LHCN-M2 (cell line): Measurements from ENCODE around the gene KCNJ18. TPM values are rescaled to one million over a fixed set of nuclear protein-coding genes. Genes with fewer than 3 reads are reported as not detected.
"Not testable (repeated sequence)": the region's sequence is repeated elsewhere in the genome, so short reads cannot be mapped to it uniquely, and the experiment has no call there.

Experiments used
- DNase-seq: peaks from one replicate; pipeline ENCODE4 v3.0.0-alpha.2; 2012; ENCODE audit warnings: low read depth
- total RNA-seq: library from RNA; depleted of rRNA; stranded (reverse); fragments of >200 nt; gene quantifications from 2 replicates; pipeline ENCODE4 v1.2.3, GENCODE V29; 2014

Gene KCNJ18
- total RNA-seq, 1 experiment from 2014 or later: not detected

- not testable (repeated sequence) for DNase-seq
Observed at GRCh38 chr17:21724216-21725006, 32.1 kb downstream of the KCNJ18 start.

- DNase-seq: not testable (repeated sequence)
Observed at GRCh38 chr17:21731076-21731475, 38.8 kb downstream of the KCNJ18 start.

- DNase-seq: not testable (repeated sequence)
Observed at GRCh38 chr17:21733931-21734330, 41.6 kb downstream of the KCNJ18 start.

GRCh38 chr17:21735814-21736213 is 43.5 kb downstream of the KCNJ18 start:
- DNase-seq: not testable (repeated sequence)

- DNase-seq: not testable (repeated sequence)
Observed at GRCh38 chr17:21737015-21737580, 44.8 kb downstream of the KCNJ18 start.

- DNase-seq: not testable (repeated sequence)
Observed at GRCh38 chr17:21738241-21738640, 45.9 kb downstream of the KCNJ18 start.

GRCh38 chr17:21738877-21739474 is 46.7 kb downstream of the KCNJ18 start:
- not testable (repeated sequence) for DNase-seq

GRCh38 chr17:21739485-21739884 is 47.2 kb downstream of the KCNJ18 start:
- DNase-seq: not testable (repeated sequence)

- DNase-seq: not testable (repeated sequence)
Observed at GRCh38 chr17:21740836-21741235, 48.5 kb downstream of the KCNJ18 start.

- DNase-seq: not testable (repeated sequence)
Observed at GRCh38 chr17:21741520-21741919, 49.2 kb downstream of the KCNJ18 start.

GRCh38 chr17:21742326-21742725 is 50.0 kb downstream of the KCNJ18 start:
- no peak for DNase-seq

GRCh38 chr17:21744151-21744550 is 51.8 kb downstream of the KCNJ18 start:
- DNase-seq: not testable (repeated sequence)

- not testable (repeated sequence) for DNase-seq
Observed at GRCh38 chr17:21744621-21745020, 52.3 kb downstream of the KCNJ18 start.

GRCh38 chr17:21745385-21746054 is 53.2 kb downstream of the KCNJ18 start:
- not testable (repeated sequence) for DNase-seq

- not testable (repeated sequence) for DNase-seq
Observed at GRCh38 chr17:21746415-21746814, 54.1 kb downstream of the KCNJ18 start.

- DNase-seq: not testable (repeated sequence)
Observed at GRCh38 chr17:21747195-21747915, 55.0 kb downstream of the KCNJ18 start.

GRCh38 chr17:21748686-21749085 is 56.4 kb downstream of the KCNJ18 start:
- DNase-seq: not testable (repeated sequence)

- DNase-seq: not testable (repeated sequence)
Observed at GRCh38 chr17:21749696-21750531, 57.6 kb downstream of the KCNJ18 start.

- not testable (repeated sequence) for DNase-seq
Observed at GRCh38 chr17:21751111-21751510, 58.8 kb downstream of the KCNJ18 start.
